Measurements from ENCODE around the gene CORO2B.

DNA sequence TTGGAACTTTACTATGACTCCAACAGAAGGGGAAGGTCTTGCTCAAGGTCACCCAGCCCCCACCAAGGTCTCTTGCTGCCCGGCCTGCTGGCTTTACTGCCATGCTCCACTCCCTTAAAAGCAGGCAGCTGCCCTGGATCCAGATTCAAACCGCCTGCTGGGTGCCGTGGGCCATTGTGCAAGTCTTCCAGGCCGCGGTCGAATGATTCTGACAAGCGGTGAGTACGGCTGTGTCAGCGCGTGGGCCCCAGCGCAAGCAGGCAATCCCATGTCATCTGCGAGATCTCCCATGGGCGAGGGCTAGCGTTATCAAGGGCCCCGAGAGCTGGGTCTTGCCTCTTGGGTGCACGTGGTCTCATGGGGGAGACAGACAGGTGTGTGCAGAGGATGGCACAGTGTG is 37.6 kb downstream of the CORO2B start:
- TF ChIP-seq RFX5 (IDR thresholded peaks at IDR 0.05; ENCODE audit: low read depth, low read length) (no peak), RAD21 (IDR thresholded peaks at IDR 0.05; ENCODE audit: low read length) (no peak), CEBPB (IDR thresholded peaks at IDR 0.05; ENCODE audit: low read depth, low read length) (no peak)
- TF ChIP-seq, protein P1, sequence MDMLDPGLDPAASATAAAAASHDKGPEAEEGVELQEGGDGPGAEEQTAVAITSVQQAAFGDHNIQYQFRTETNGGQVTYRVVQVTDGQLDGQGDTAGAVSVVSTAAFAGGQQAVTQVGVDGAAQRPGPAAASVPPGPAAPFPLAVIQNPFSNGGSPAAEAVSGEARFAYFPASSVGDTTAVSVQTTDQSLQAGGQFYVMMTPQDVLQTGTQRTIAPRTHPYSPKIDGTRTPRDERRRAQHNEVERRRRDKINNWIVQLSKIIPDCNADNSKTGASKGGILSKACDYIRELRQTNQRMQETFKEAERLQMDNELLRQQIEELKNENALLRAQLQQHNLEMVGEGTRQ (IDR thresholded peaks at IDR 0.05; ENCODE audit: low read depth, low read length), result no peak
- TF ChIP-seq, protein P2, sequence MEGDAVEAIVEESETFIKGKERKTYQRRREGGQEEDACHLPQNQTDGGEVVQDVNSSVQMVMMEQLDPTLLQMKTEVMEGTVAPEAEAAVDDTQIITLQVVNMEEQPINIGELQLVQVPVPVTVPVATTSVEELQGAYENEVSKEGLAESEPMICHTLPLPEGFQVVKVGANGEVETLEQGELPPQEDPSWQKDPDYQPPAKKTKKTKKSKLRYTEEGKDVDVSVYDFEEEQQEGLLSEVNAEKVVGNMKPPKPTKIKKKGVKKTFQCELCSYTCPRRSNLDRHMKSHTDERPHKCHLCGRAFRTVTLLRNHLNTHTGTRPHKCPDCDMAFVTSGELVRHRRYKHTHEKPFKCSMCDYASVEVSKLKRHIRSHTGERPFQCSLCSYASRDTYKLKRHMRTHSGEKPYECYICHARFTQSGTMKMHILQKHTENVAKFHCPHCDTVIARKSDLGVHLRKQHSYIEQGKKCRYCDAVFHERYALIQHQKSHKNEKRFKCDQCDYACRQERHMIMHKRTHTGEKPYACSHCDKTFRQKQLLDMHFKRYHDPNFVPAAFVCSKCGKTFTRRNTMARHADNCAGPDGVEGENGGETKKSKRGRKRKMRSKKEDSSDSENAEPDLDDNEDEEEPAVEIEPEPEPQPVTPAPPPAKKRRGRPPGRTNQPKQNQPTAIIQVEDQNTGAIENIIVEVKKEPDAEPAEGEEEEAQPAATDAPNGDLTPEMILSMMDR (conservative IDR thresholded peaks at IDR 0.05; ENCODE audit: low read depth, low read length), result no peak
